Stimulated activated CD4-positive, alpha-beta T cell treated with anti-CD3 and anti-CD28 coated beads, Interleukin-4, amount 100 ng/mL, for 24 hours (primary cell): ENCODE measurements around the gene CCDC57.
A peak's percentile ranks its signal among the peaks of the same experiment; 100 is the strongest.
"Not testable (repeated sequence)": the region's sequence is repeated elsewhere in the genome, so short reads cannot be mapped to it uniquely, and the experiment has no call there.

ENCODE experiments used
- DNase-seq: peaks from one replicate; pipeline ENCODE4 v3.0.0-alpha.2; 2020

The CCDC57 gene

GRCh38 chr17:82175201-82175600 is 37.4 kb downstream of the CCDC57 start:
- DNase-seq: no peak

DNA sequence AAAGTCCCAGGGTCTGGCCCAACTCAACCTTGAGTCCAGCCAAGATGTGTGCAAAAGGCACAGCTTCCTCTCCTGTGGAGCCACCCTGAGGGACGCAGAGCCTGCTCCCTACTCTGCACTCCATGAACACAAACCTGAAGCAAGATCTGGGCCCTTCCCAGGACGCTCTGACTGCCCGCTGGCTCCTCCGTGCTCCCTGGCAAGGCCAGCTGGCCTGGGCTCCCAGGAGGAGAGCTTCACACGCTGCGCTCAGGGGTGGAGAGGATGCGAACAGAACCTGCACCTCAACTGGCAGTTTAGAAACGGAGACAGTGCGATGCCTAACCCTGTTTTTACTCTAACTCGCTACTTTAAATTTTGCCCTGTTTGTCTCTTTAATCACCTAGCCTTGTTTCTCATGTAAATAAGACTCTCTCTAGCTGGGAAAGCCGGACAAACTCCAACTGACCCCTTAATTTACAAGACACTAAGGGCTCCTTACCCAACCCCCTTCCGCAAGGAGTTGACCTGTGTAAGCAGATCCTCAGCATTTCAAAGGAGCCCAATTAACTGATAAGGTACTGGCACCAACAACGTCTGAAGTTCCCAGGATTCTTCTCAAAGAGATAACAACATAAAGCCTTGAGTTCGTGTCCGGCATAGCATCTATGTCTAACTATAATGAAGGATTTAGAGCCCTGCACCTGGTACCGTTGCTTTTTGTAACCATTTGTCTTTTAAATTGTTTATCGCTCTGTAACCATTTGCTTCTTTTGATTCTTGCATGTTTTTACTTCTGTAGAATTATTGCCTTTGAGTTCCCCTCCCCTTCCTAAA is 38.4 kb downstream of the CCDC57 start:
- not testable (repeated sequence) for DNase-seq

DNA sequence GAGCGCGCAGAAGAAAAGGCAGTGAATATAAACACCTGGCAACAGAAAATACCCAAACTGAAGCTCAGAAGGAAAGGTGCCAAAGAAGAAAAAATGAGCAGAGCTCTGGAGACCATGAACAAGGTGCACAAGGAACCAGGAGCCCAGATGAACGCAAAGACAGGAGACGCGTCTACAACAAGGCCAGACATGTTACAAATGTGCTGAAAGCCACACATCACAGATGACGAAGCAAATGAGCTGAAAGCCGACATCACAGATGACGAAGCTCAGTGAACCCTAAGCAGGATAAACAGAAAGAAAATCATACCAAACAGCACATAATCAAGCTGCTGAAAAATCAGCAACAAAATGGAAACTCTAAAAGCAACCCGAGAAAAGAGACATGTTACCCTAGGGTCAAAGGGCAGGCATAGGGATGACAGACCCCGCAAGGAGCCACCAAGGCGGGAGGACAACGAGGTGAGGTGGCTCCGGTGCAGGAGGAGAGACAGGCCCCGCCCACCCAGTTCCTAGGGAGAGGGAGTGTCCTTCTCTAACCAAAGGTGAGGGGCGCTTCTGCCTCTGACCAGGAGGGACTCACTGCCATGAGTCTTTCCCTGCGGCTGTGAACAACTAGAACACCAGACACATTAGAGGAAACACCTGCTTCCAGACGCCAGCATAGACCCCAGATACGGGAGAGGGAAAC is 39.1 kb downstream of the CCDC57 start:
- DNase-seq: no peak

GRCh38 chr17:82172486-82173160 is 40.0 kb downstream of the CCDC57 start:
- DNase-seq: no peak

- DNase-seq: no peak
Observed at GRCh38 chr17:82171750-82172375, 40.8 kb downstream of the CCDC57 start.

- DNase-seq: no peak
Observed at GRCh38 chr17:82170412-82170961, 42.2 kb downstream of the CCDC57 start.

DNA sequence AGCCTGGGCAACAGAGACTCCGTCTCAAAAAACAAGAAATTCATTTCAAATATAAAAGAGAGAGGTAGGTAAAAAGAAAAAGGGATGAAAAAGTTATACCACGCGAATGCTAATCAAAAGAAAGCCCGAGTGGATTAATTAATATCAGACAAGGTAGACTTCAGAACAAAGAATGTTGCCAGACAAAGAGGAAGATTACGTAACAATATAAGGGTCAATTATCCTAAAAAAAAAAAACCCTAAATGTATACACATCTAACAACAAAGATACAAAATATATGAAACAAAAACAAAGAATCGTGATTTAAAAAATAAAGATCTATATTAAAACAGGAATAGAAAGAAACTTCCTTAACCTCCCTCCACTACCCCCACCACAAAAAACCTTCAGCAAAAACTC is 44.1 kb downstream of the CCDC57 start:
- DNase-seq: no peak

DNA sequence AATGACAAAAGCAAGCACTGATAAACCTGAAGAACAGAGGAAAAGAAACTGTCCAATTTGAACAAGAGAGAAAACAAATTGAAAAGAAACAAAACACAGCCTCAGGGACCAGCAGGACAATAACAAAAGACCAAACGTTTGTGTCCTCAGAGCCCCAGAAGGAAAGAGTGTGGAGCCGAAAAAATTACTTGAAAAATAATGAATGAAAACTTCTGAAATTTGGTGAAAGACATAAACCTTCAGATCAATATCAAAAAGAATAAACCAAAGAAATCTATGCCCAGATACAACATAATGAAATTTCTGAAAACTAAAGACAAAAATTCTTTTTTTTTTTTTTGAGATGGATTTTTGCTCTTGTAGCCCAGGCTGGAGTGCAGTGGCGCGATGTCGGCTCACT is 45.6 kb downstream of the CCDC57 start:
- no peak for DNase-seq

DNA sequence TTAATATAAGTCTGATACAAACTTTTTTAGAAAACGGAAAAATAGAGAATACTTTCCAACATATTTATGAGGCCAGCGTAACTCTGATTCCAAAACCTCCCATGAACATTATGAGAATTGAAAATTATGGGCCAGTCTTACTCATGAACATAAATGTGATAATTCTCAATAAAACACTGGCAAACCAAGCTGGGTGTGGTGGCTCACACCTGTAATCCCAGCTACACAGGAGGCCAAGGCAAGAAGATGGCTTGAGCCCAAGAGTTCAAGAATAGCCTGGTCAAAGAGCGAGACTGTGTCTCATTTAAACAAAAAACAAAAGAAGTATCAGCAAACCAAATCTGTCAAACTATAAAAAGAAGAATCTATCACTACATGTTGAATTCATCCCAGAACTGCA is 47.8 kb downstream of the CCDC57 start:
- no peak for DNase-seq

DNA sequence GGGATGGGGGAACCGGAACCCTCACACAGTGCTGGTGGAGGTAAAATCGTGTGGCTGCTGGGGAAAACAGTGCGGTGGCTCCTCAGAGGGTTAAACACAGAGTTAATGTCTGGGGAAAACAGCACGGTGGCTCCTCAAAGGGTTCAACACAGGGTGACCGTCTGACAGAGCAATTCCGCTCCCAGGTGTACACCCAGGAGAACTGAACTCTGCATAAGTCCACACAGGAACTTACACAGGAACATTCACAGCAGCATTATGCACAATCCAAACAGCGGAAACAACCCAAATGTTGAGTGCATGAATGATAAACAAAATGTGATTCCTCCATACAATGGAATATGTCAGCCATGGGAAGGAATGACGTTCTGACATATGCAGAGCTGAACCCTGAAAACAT is 51.4 kb downstream of the CCDC57 start:
- DNase-seq: no peak

GRCh38 chr17:82160075-82160474 is 52.6 kb downstream of the CCDC57 start:
- no peak for DNase-seq

DNA sequence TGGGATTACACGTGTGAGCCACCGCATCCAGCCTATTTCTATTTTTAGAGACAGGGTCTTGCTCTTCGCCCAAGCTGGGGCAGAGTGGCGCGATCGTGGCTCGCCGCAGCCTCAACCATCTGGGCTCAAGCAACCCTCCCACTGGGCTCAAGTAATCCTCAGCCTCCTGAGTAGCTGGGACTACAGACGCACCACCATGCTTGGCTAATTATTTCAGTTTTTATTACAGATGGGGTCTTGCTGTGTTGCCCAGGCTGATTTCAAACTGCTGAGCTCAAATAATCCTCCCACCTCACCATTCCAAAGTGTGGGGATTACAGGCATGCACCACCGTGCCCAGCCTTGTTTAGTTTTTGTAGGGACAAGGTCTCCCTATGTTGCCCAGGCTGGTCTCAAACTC is 53.8 kb downstream of the CCDC57 start:
- DNase-seq: no peak

DNA sequence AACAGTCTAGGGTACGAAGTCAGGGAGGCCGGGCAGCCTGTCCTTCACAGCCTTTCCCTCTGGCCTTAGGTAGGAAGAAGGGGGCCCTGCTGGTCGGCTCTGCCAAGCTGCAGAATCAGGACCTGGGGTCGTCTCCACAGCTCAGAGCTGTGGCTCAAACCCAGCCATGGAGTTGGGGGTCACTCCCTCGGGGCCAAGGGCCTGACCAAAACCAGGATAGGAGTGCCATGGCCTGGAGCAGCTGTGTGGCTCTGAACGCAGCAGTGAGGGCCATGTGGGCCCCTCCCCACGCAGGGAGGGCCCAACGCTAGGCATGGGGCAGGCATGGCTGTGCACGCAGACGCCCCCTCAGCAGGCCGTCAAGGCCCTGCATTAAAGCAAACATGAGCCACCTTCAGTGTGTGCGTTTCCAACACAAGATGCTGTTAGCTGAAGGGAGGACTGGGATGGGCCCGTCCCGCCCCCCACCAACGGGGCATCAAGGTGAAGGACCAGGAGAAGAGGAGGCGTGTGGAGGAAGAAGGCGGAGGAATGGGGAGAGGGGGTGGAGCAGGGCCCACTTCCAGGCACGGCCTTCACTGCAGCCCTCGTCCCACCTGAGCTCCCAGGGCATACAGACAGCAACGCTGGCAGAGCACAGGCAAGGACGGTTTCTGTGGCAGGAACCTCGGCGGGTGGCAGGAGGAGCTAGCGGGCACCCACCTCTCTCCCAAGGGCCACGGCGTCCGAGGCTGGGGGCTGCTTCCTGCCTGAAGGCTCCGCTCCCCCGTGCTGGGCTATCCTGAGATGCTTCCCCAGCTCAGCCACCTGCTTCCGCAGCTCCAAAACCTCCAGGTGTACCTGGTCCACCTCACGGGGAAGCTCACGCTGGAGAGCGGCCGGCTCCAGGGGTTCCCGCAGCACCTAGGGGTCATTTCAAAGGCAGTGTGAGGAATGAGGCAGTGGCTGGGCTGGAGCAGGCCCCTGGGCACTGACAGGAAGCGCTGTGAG is 55.3 kb downstream of the CCDC57 start:
- DNase-seq: no peak

- no peak for DNase-seq
Observed at GRCh38 chr17:82156284-82156925, 56.2 kb downstream of the CCDC57 start.

DNA sequence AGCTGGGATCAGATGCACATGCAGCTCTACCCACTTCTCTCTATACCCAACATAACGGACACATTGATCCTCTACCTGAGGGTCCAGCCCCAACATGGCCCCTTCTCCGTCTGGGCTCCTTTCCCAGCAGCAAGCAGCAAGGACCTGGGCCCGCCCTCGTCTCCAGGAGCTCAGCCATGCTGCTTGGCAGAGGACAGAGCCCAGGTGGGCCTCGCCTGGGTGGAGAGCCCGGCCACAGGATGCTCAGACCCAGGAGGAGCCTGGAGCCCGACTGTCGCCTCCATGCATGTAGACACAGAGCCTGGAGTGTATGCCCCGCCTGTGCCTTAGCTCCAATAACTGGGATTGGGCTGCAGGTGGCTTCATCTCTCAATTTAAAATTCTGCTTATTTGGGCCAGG is 57.0 kb downstream of the CCDC57 start:
- no peak for DNase-seq

- DNase-seq: no peak
Observed at GRCh38 chr17:82154881-82155331, 57.7 kb downstream of the CCDC57 start.

DNA sequence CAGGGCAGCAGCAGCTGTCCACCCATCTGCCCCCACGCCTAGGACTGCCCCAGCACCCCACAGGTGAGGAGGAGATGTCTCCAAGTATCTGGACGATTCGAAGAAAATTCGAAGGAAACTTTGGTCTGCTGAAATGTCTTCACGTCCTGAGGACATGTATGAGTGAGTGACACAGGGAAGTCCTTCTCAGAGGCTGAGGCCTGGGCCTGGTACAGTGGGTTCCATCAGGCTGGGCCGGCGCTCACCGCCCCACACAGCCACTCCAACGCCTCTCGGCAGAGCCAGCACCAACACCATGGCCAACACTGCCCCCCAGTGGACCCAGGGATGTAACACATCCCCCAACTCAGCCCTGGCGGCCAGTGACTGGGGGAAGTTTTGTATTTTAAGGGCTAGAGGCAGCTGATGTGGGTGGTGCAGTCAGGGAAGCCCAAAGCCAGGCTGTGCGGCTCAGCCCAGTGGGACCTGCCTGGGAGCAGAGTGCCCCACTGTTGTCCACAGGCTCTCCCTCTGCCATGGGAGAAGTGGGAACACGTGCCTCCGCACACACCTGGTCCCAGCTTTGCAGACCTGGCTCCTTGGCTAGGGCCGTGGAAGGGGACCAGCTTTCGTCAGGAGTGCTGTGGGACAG is 58.8 kb downstream of the CCDC57 start:
- peak; percentile 83 for DNase-seq

- no peak for DNase-seq
Observed at GRCh38 chr17:82153295-82153691, 59.3 kb downstream of the CCDC57 start.

DNA sequence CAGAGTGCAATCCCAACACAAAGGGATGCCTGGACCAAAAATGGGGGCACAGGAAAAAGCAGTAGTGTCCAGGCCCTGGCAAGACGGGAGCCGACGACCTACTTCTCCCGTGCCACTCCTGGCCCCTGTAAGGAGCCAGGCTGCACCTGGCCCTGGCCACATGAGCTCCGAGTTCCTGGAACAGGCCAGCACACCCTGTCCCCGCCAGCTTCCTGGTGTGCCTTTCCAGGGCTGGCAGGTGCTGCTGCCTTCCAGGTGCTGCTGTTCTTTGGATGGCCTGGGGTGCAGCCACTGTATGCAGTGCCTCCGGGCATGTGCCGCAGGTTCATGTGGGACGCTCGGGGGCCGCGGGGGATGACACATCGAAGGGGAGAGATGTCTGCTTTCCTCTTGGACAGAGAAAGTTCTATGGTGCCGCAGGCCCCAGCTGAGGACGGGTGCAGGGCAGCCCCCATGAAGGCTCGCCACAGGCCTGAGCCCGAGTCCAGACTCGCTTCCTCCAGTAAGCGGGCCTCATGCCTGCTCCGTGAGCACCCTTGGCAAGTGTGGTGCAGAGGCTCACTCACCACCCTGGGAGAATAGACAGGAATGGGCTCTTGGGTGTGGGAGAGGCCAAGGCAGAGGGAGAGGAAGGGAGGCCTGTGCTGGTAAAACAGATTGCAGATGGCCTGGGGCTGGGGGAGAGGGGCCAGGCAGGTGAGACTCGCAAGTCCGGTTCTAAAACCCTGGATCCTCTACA is 59.9 kb downstream of the CCDC57 start:
- DNase-seq: no peak

- DNase-seq: no peak
Observed at GRCh38 chr17:82152114-82152513, 60.5 kb downstream of the CCDC57 start.
